ENCODE results near the gene COL16A1. TPM values are rescaled to one million over a fixed set of nuclear protein-coding genes. Genes with fewer than 3 reads are reported as not detected.
A peak's percentile ranks its signal among the peaks of the same experiment; 100 is the strongest.

COL16A1 gene
- total RNA-seq, 1 donor from 2014 or later: 0.22 TPM

GRCh38 chr1:31639543-31639942 lies 64.3 kb downstream of the COL16A1 start:
- no peak overlapping the region for H3K4me3 ChIP-seq
- no peaks in the 10 kb centered on the region for H4K20me1 ChIP-seq (ENCODE audit: low read depth)
- DNase-seq (ENCODE audit: low spot score): no peak
- H3K27ac Mint-ChIP-seq: no peak overlapping the region
- H3K9me3 Mint-ChIP-seq: no peaks in the 10 kb centered on the region
- H2AFZ ChIP-seq (replicated peaks): no peak overlapping the region
- no peak overlapping the region for H3K4me3 Mint-ChIP-seq
- peaks cover 61% of the 10 kb centered on the region for H3K79me2 ChIP-seq (ENCODE audit: low read depth)
- no peak overlapping the region for H3K4me2 ChIP-seq
- no peaks in the 10 kb centered on the region for H3K36me3 ChIP-seq
- H3K9me3 ChIP-seq (ENCODE audit: low read depth): no peaks in the 10 kb centered on the region
- no peak for TF ChIP-seq EZH2 (IDR thresholded peaks at IDR 0.05)
- TF ChIP-seq EZH2phosphoT487 (IDR thresholded peaks at IDR 0.05): no peak
- no peak for TF ChIP-seq CTCF (IDR thresholded peaks at IDR 0.05)
- no peak overlapping the region for H3K9ac ChIP-seq
- no peaks in the 10 kb centered on the region for H3K27me3 ChIP-seq
- no peaks in the 10 kb centered on the region for H3F3A ChIP-seq (ENCODE audit: low read depth)
- no peak overlapping the region for H3K27ac ChIP-seq
- H3K4me1 Mint-ChIP-seq: peaks cover 7% of the 10 kb centered on the region
- no peaks in the 10 kb centered on the region for H3K36me3 Mint-ChIP-seq
- no peaks in the 10 kb centered on the region for H3K4me1 ChIP-seq
- no peaks in the 10 kb centered on the region for H3K27me3 Mint-ChIP-seq (ENCODE audit: insufficient read depth, low read depth)

- no peaks in the 10 kb centered on the region for H3F3A ChIP-seq (ENCODE audit: low read depth)
- TF ChIP-seq CTCF (IDR thresholded peaks at IDR 0.05): no peak
- TF ChIP-seq EZH2phosphoT487 (IDR thresholded peaks at IDR 0.05): no peak
- no peak for TF ChIP-seq EZH2 (IDR thresholded peaks at IDR 0.05)
- DNase-seq (ENCODE audit: low spot score): no peak
- peaks cover 48% of the 10 kb centered on the region for H3K79me2 ChIP-seq (ENCODE audit: low read depth)
- H4K20me1 ChIP-seq (ENCODE audit: low read depth): no peaks in the 10 kb centered on the region
- Mint-ChIP-seq H3K9me3 (no peaks in the 10 kb centered on the region), H3K27ac (no peak overlapping the region), H3K4me1 (no peaks in the 10 kb centered on the region), H3K27me3 (ENCODE audit: insufficient read depth, low read depth) (no peaks in the 10 kb centered on the region), H3K4me3 (no peak overlapping the region), H3K36me3 (no peaks in the 10 kb centered on the region)
- peak overlapping the region; percentile 17 for H3K9ac ChIP-seq
- H3K9me3 ChIP-seq (ENCODE audit: low read depth): no peaks in the 10 kb centered on the region
- no peak overlapping the region for H2AFZ ChIP-seq (replicated peaks)
- no peak overlapping the region for H3K27ac ChIP-seq
- H3K36me3 ChIP-seq: no peaks in the 10 kb centered on the region
- no peak overlapping the region for H3K4me3 ChIP-seq
- H3K4me1 ChIP-seq: no peaks in the 10 kb centered on the region
- H3K27me3 ChIP-seq: no peaks in the 10 kb centered on the region
- H3K4me2 ChIP-seq: no peak overlapping the region
Observed at GRCh38 chr1:31637915-31638673, 65.7 kb downstream of the COL16A1 start.

GRCh38 chr1:31633117-31633516 lies 70.7 kb downstream of the COL16A1 start:
- Histone ChIP-seq H3K79me2 (ENCODE audit: low read depth) (peaks cover 17% of the 10 kb centered on the region), H3K4me2 (no peak overlapping the region), H3K4me3 (no peak overlapping the region), H3K4me1 (no peaks in the 10 kb centered on the region), H3K27ac (no peak overlapping the region), H3K36me3 (no peaks in the 10 kb centered on the region), H2AFZ (replicated peaks) (no peak overlapping the region), H3K9ac (no peak overlapping the region), H3F3A (ENCODE audit: low read depth) (no peaks in the 10 kb centered on the region), H3K9me3 (ENCODE audit: low read depth) (no peaks in the 10 kb centered on the region), H4K20me1 (ENCODE audit: low read depth) (no peaks in the 10 kb centered on the region), H3K27me3 (no peaks in the 10 kb centered on the region)
- TF ChIP-seq EZH2 (IDR thresholded peaks at IDR 0.05) (no peak), EZH2phosphoT487 (IDR thresholded peaks at IDR 0.05) (no peak), CTCF (IDR thresholded peaks at IDR 0.05) (peak; percentile 53)
- Mint-ChIP-seq H3K27me3 (ENCODE audit: insufficient read depth, low read depth) (no peaks in the 10 kb centered on the region), H3K4me3 (no peak overlapping the region), H3K9me3 (no peaks in the 10 kb centered on the region), H3K4me1 (no peaks in the 10 kb centered on the region), H3K36me3 (peaks cover 4% of the 10 kb centered on the region), H3K27ac (no peak overlapping the region)
- DNase-seq (ENCODE audit: low spot score): peak; percentile 39
